Nephron (organoid): Measurements from ENCODE around the gene NAV2.
A peak's percentile ranks its signal among the peaks of the same experiment; 100 is the strongest.
"Not testable (repeated sequence)": the region's sequence is repeated elsewhere in the genome, so short reads cannot be mapped to it uniquely, and the experiment has no call there.

Experiments
- H3K27ac Mint-ChIP-seq, 3 experiments: 2 replicates each; pipeline ENCODE4 v1.8.0; 2020; ENCODE audit warnings: mixed read lengths in 3 of 3, mild to moderate bottlenecking in 2 of 3, moderate library complexity in 1 of 3
- H3K27me3 Mint-ChIP-seq: 2 replicates; pipeline ENCODE4 v1.8.0; 2021; ENCODE audit warnings: low read depth, mild to moderate bottlenecking, moderate library complexity, mixed read lengths
- H3K36me3 Mint-ChIP-seq: 2 replicates; pipeline ENCODE4 v1.8.0; 2020; ENCODE audit warnings: low read depth, mixed read lengths
- H3K4me1 Mint-ChIP-seq: 2 replicates; pipeline ENCODE4 v1.8.0; 2020; ENCODE audit warnings: mixed read lengths
- H3K4me3 Mint-ChIP-seq, 3 experiments: 2 replicates each; pipeline ENCODE4 v1.8.0; 2020; ENCODE audit warnings: mild to moderate bottlenecking in 3 of 3, mixed read lengths in 3 of 3, moderate library complexity in 2 of 3
- H3K9me3 Mint-ChIP-seq: 2 replicates; pipeline ENCODE4 v1.8.0; 2020; ENCODE audit warnings: mixed read lengths
- CTCF ChIP-seq, 3 experiments: fragments of 200-600 bp; sonication (generic); IDR thresholded peaks; one replicate each; pipeline ENCODE4 v1.5.0; 2021; ENCODE audit warnings: antibody characterized with exemption in 3 of 3; ENCODE audit not compliant: unreplicated experiment in 3 of 3

Gene NAV2

GRCh38 chr11:19892387-19892786 lies 179.8 kb downstream of the NAV2 start:
- H3K4me1 Mint-ChIP-seq, result peaks cover 15% of the 10 kb centered on the region
- H3K4me3 Mint-ChIP-seq, result no peak overlapping the region
- peaks cover 3% of the 10 kb centered on the region for H3K9me3 Mint-ChIP-seq
- peaks cover 8% of the 10 kb centered on the region for H3K27me3 Mint-ChIP-seq
- no peak overlapping the region for H3K27ac Mint-ChIP-seq
- TF ChIP-seq CTCF (IDR thresholded peaks at IDR 0.05; ENCODE audit: unreplicated experiment in 3 of 3), result no peak
- H3K36me3 Mint-ChIP-seq, result no peaks in the 10 kb centered on the region

GRCh38 chr11:19892876-19893275 lies 180.2 kb downstream of the NAV2 start:
- Mint-ChIP-seq H3K4me3 (no peak overlapping the region), H3K4me1 (peaks cover 15% of the 10 kb centered on the region), H3K27ac (no peak overlapping the region), H3K9me3 (peaks cover 3% of the 10 kb centered on the region), H3K27me3 (peaks cover 8% of the 10 kb centered on the region), H3K36me3 (no peaks in the 10 kb centered on the region)
- no peak for TF ChIP-seq CTCF (IDR thresholded peaks at IDR 0.05; ENCODE audit: unreplicated experiment in 3 of 3)

- H3K36me3 Mint-ChIP-seq, result no peaks in the 10 kb centered on the region
- no peak for TF ChIP-seq CTCF (IDR thresholded peaks at IDR 0.05; ENCODE audit: unreplicated experiment in 3 of 3)
- H3K4me3 Mint-ChIP-seq, result no peak overlapping the region
- no peak overlapping the region for H3K27ac Mint-ChIP-seq
- peaks cover 4% of the 10 kb centered on the region for H3K27me3 Mint-ChIP-seq
- H3K9me3 Mint-ChIP-seq, result peaks cover 5% of the 10 kb centered on the region
- H3K4me1 Mint-ChIP-seq, result peaks cover 15% of the 10 kb centered on the region
Observed at GRCh38 chr11:19894404-19894803, 181.8 kb downstream of the NAV2 start.

- not testable (repeated sequence) for H3K27ac Mint-ChIP-seq, H3K4me3 Mint-ChIP-seq, H3K9me3 Mint-ChIP-seq, H3K27me3 Mint-ChIP-seq, H3K36me3 Mint-ChIP-seq
- peaks cover 14% of the 10 kb centered on the region for H3K4me1 Mint-ChIP-seq
Observed at GRCh38 chr11:19895037-19895436, 182.4 kb downstream of the NAV2 start.

- H3K27ac Mint-ChIP-seq, result no peak overlapping the region
- no peak for TF ChIP-seq CTCF (IDR thresholded peaks at IDR 0.05; ENCODE audit: unreplicated experiment in 3 of 3)
- no peaks in the 10 kb centered on the region for H3K36me3 Mint-ChIP-seq
- peaks cover 5% of the 10 kb centered on the region for H3K9me3 Mint-ChIP-seq
- peaks cover 4% of the 10 kb centered on the region for H3K27me3 Mint-ChIP-seq
- H3K4me1 Mint-ChIP-seq, result peaks cover 7% of the 10 kb centered on the region
- no peak overlapping the region for H3K4me3 Mint-ChIP-seq
Observed at GRCh38 chr11:19895776-19896175, 183.1 kb downstream of the NAV2 start.

GRCh38 chr11:19903620-19904069 lies 191.0 kb downstream of the NAV2 start:
- H3K9me3 Mint-ChIP-seq, result peaks cover 3% of the 10 kb centered on the region
- TF ChIP-seq CTCF (IDR thresholded peaks at IDR 0.05; ENCODE audit: unreplicated experiment in 3 of 3), result peak; percentile 83 to 88 (median 87)
- H3K27ac Mint-ChIP-seq, result peak overlapping the region; percentile 48 to 60 (median 55)
- peak overlapping the region in 1 of 3 experiments; percentile 21 for H3K4me3 Mint-ChIP-seq
- no peaks in the 10 kb centered on the region for H3K27me3 Mint-ChIP-seq
- peaks cover 42% of the 10 kb centered on the region for H3K4me1 Mint-ChIP-seq
- no peaks in the 10 kb centered on the region for H3K36me3 Mint-ChIP-seq
